Head of caudate nucleus (tissue), 42 donors: ENCODE results near the gene PDCD11.
A peak's percentile ranks its signal among the peaks of the same experiment; 100 is the strongest.
"Not testable (repeated sequence)": the region's sequence is repeated elsewhere in the genome, so short reads cannot be mapped to it uniquely, and the experiment has no call there.

Source experiments
- DNase-seq, 42 donors: peaks; one replicate each; pipeline versions ENCODE4 v3.0.0 to v3.0.0-alpha.2; 2020 to 2021; ENCODE audit warnings: mixed read lengths in 7 of 42
- intact Hi-C: fragments of 100-400 bp; cut with DNase I; formaldehyde crosslinking; loops from one replicate; pipeline ENCODE4 v1.15.0; 2022

The PDCD11 gene

DNA sequence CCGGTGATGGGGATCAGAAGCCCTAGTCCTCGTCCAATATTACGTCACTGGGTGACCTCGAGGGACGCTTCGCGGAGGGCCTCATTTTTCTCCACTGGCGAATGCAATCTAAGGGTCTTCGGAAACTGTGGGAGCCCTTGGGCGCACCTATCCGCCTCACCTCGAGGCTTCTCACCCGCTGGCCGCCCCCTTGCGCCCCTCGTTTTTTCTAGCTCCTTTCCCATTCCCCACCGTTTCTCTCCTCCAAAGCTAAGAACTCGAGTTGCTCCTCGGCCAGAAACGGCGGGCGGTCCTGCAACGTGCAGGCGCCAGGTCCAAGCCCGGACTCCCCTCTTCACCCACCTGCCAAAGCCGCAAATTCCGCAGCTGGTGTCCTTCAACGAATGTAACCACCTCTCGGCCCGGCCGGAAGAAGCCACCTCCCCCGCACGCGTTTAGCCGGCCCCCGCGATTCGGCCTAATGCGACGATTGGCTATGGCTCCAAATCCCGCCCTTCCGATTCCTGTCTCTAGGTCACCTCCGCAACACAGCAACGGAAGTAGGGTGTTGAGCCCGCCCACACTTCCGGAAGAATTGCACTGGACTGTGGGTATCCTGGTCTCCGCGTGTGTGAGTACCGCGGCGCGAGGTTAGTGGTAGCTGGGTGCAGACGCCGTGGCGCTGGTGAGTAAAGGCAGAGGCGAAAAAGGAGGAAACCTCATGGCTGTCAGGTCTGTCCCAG lies at the start of gene PDCD11, which contains the start of gene ATP5MK:
TSS of gene PDCD11 (plus strand) at position 560 of the 722 bp plus-strand sequence. CDS start 1,801 bp downstream, outside the sequence.
TSS of gene ATP5MK (minus strand) at position 409 of the 722 bp plus-strand sequence. CDS start 4,018 bp downstream, outside the sequence.
- DNase-seq: peak; percentile 96 to 99 (median 98)
- intact Hi-C loops: no loop called here

GRCh38 chr10:103350175-103350516 lies 46.3 kb upstream of the PDCD11 start:
- intact Hi-C loops: no loop called here
- no peak for DNase-seq

DNA sequence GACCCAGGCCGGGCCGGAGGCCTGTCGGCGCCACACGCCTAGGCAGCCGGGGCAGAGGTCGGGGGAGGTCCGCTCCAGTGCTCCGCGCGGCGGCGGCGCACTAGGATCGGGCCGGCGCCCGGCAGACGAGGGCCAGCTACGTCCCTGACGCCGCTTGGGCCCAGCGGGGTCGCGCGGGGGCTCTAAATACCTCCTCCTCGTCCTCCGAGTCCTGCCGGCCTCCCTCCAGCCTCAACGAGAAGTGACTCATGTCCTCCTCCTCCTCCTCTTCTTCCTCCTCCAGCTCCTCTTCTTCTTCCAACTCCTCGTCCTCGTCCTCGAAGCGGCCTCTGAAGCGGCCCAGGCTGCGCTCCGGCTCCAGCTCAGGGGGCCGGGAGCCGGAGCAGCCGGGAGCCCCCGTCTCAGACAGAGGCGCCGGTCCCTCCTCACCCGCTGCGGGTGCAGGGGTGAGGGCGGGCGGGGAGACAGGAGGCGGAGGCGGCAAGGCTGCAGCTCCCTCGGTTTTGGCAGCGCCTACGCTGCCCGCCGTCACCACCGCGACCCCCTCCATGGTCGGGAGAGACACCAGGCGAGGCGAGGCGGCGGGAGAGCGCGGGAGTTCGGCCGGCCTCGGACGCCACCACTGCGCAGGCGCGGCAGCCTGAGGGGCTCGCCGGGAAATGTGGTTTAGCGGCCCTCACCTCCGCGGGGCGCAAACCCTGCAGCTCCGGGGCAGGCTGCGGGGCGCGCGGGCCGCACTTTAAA lies 45.7 kb upstream of the PDCD11 start, which contains the start of gene PCGF6:
TSS of gene PCGF6 (minus strand) at position 624 of the 744 bp plus-strand sequence. CDS start at position 550, 74 bp downstream.
- intact Hi-C loops: loop anchor here (1.0 kb wide), 1 partner anchor 17 kb away; the partner anchor contains the start of gene TAF5
- DNase-seq: peak; percentile 35 to 91 (median 82)

- intact Hi-C loops: no loop called here
- no peak for DNase-seq
Observed at GRCh38 chr10:103353281-103353680, 43.1 kb upstream of the PDCD11 start.

GRCh38 chr10:103354567-103354966 lies 41.9 kb upstream of the PDCD11 start:
- DNase-seq, intact Hi-C loops: not testable (repeated sequence)

- no peak for DNase-seq
- intact Hi-C loops: no loop called here
Observed at GRCh38 chr10:103355906-103356599, 40.4 kb upstream of the PDCD11 start.

DNA sequence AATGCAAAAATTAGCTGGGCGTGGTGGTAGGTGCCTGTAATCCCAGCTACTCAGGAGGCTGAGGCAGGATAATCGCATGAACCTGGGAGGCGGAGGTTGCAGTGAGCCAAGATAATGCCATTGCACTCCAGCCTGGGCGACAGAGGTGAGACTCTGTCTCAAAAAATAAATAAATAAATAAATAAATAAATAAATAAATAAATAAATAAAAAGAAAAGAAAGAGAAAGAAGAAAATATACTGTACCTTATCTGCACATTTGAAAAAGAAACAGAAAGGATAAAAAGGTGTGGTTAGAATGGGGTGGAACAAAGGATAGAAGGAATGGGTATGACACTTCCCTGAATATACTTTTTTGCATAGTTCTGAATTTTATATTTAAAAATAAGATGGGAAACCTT lies 36.9 kb upstream of the PDCD11 start:
- DNase-seq, intact Hi-C loops: not testable (repeated sequence)

DNA sequence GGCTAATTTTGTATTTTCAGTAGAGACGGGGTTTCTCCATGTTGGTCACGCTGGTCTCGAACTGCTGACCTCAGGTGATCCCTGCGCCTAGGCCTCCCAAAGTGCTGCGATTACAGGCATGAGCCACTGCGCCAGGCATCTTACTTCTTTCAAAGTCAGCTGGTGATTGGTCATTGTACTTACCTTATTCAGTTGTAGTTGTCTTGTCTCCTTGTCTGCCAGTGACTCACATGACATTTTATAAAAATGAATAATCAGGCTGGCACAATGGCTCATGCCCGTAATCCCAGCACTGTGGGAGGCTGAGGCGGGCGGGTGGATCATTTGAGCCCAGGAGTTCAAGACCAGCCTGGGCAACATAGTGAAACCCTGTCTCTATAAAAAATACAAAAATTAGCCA lies 35.6 kb upstream of the PDCD11 start:
- intact Hi-C loops: not testable (repeated sequence)

DNA sequence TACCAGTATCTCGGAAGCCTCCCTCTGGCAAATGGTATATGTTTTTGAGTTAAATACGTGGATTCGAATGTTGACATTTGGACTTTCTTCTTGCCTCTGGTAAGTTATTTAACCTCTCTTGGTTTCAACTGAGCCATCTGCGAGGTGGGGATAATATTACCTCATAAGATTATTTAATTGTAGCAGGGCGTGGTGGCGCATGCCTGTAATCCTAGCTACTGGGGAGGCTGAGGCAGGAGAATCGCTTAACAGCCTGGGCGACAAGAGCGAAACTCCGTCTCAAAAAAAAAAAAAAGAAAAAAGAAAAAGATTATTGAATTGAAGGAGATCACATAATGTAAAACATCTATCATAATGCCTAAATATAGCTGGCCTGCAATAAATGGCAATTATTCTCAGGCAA lies 29.0 kb upstream of the PDCD11 start:
- intact Hi-C loops: loop anchor here (1.0 kb wide), 1 partner anchor 16 kb away; the partner anchor contains the start of gene PCGF6
- DNase-seq: no peak

More for the DNA sequence above, 35.6 kb upstream of the PDCD11 start:
- DNase-seq: peak in 1 of 42 donors; percentile 4

DNA sequence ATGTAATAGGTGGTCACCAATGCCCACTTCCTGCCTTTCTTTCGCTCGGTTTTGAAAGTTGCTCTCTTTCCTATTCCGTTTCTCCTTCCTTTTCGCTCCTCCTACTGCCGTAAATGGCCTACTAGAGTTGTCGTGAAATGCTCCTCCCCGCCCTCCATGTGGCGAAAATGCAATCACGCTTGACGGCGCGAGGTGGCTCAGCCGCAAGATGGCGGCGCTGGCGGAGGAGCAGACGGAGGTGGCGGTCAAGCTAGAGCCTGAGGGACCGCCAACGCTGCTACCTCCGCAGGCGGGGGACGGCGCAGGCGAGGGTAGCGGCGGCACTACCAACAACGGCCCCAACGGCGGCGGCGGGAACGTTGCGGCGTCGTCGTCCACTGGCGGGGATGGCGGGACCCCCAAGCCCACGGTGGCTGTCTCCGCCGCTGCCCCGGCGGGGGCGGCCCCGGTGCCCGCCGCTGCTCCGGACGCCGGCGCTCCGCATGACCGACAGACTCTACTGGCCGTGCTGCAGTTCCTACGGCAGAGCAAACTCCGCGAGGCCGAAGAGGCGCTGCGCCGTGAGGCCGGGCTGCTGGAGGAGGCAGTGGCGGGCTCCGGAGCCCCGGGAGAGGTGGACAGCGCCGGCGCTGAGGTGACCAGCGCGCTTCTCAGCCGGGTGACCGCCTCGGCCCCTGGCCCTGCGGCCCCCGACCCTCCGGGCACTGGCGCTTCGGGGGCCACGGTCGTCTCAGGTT lies 28.5 kb upstream of the PDCD11 start, which contains the start of gene TAF5:
TSS of gene TAF5 (plus strand) at position 195 of the 737 bp plus-strand sequence. CDS start at position 209, 14 bp downstream.
- intact Hi-C loops: loop anchor here (1.0 kb wide), 1 partner anchor 17 kb away; the partner anchor contains the start of gene PCGF6
- peak; percentile 84 to 97 (median 93) for DNase-seq

DNA sequence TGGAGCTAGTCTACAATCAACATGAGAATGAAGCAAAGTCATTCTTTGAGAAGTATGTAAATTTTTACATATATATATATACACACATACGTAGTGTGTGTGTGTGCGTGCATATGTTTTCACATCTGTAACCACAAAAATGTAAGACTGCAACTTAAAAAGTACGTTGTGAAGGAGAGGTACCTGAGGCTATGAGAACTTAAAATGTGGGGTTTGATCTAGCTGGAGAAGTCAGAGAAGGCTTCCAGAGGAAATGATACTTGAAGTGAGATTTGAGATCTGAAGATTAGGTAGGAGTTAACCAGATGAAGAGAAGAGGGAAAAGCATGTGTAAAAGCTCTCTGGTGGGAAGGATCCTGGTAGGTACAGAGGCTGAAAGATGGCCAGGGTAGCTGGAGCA lies 22.9 kb upstream of the PDCD11 start:
- no peak for DNase-seq
- intact Hi-C loops: no loop called here

GRCh38 chr10:103374263-103374662 lies 22.2 kb upstream of the PDCD11 start:
- intact Hi-C loops: no loop called here
- no peak for DNase-seq

- no peak for DNase-seq
- intact Hi-C loops: no loop called here
Observed at GRCh38 chr10:103382769-103383168, 13.7 kb upstream of the PDCD11 start.

DNA sequence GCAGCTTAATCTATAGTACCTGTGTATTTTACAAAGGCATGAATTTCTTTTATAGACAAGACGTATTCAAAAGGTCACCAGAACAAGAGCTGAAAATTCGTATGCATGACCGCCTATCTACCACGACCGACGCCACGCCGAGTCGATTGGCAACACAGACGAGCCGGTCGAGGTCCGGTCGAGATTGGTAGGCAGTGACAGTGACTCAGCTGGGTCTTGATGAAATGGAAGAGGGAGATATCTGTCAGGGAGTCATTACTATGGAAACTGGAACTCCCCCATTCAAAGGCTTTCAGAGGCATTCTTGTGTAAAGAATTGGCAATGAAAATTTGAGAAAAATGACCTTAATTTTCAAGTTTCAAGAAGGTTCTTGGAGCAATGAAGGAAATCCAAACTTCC lies 2.2 kb upstream of the PDCD11 start:
- intact Hi-C loops: no loop called here

GRCh38 chr10:103395754-103396066 lies 716 bp upstream of the PDCD11 start:
- intact Hi-C loops: no loop called here
- peak in 2 of 42 donors; percentile 1 to 14 for DNase-seq

More for the DNA sequence above, 2.2 kb upstream of the PDCD11 start:
- peak in 1 of 42 donors; percentile 36 for DNase-seq

GRCh38 chr10:103396789-103397087 lies 312 bp downstream of the PDCD11 start:
- no peak for DNase-seq
- intact Hi-C loops: no loop called here

- peak in 2 of 42 donors; percentile 8 to 13 for DNase-seq
- intact Hi-C loops: no loop called here
Observed at GRCh38 chr10:103397191-103397825, 882 bp downstream of the PDCD11 start.

- intact Hi-C loops: no loop called here
Observed at GRCh38 chr10:103413564-103413963, 17.1 kb downstream of the PDCD11 start.

More at GRCh38 chr10:103413564-103413963, 17.1 kb downstream of the PDCD11 start:
- no peak for DNase-seq
